Panc1 (cell line): ENCODE data around the gene LHX4. TPM values are rescaled to one million over a fixed set of nuclear protein-coding genes. Genes with fewer than 3 reads are reported as not detected.

Experiments
- ATAC-seq: fragments of 200-7000 bp; cut with Tn5 transposase; 2 replicates; pipeline ENCODE4 v1.9.1; 2020; ENCODE audit warnings: mild to moderate bottlenecking, moderate library complexity
- BruUV-seq: library from RNA; stranded (reverse); fragments of 400-500 nt; replicated peaks from 2 replicates; lab custom pipeline; 2021; lab: Mats Ljungman, UMichigan
- CTCF ChIA-PET: fragments of 300-600 bp; sonication (Branson Sonifier 250); formaldehyde crosslinking; loops from one replicate; lab custom pipeline; 2022; ENCODE audit warnings: antibody characterized with exemption; lab: Charles Lee
- POLR2A ChIA-PET: fragments of 300-600 bp; sonication (Branson Sonifier 250); formaldehyde crosslinking; loops from one replicate; lab custom pipeline; 2022; ENCODE audit warnings: antibody characterized with exemption; lab: Charles Lee
- DNase-seq: peaks from one replicate; pipeline ENCODE4 v3.0.0-alpha.2; 2010; ENCODE audit warnings: low read depth, low spot score
- H3K27ac ChIP-seq: 2 replicates; pipeline ENCODE4 v1.5.1; 2011; ENCODE audit warnings: mild to moderate bottlenecking, low read length, inconsistent platforms
- H3K27me3 ChIP-seq: fragments of 200-500 bp; sonication (Bioruptor generic); 2 replicates; pipeline ENCODE4 v1.6.0; 2014; ENCODE audit warnings: low read length, inconsistent platforms; ENCODE audit not compliant: control insufficient read depth, insufficient read depth
- H3K36me3 ChIP-seq: fragments of 200-500 bp; sonication (Bioruptor generic); 2 replicates; pipeline ENCODE4 v1.5.1; 2014; ENCODE audit warnings: inconsistent platforms, mild to moderate bottlenecking, low read length, moderate library complexity; ENCODE audit not compliant: control insufficient read depth, insufficient read depth
- H3K4me1 ChIP-seq: 2 replicates; pipeline ENCODE4 v1.5.1; 2011; ENCODE audit warnings: inconsistent platforms, mild to moderate bottlenecking, low read length, moderate library complexity; ENCODE audit not compliant: control insufficient read depth, insufficient read depth
- H3K4me3 ChIP-seq, 2 experiments: 2 replicates each; pipeline ENCODE4 v1.5.1; 2011 to 2012; ENCODE audit warnings: low read depth in 2 of 2, low read length in 2 of 2, mild to moderate bottlenecking in 2 of 2, inconsistent platforms in 1 of 2, moderate library complexity in 1 of 2
- H3K9me3 ChIP-seq: fragments of 200-500 bp; sonication (Bioruptor generic); 2 replicates; pipeline ENCODE4 v1.5.1; 2014; ENCODE audit warnings: low read depth, mild to moderate bottlenecking, inconsistent platforms, low read length, moderate library complexity; ENCODE audit not compliant: control insufficient read depth, insufficient read depth
- POLR2AphosphoS5 ChIP-seq: IDR thresholded peaks from 2 replicates; pipeline ENCODE4 v1.6.1; 2012; ENCODE audit warnings: mild to moderate bottlenecking, low read depth, low read length, moderate library complexity
- SIN3A ChIP-seq: IDR thresholded peaks from 2 replicates; pipeline ENCODE4 v1.6.1; 2012; ENCODE audit warnings: low read depth, mild to moderate bottlenecking, low read length, moderate library complexity, borderline replicate concordance; ENCODE audit not compliant: insufficient read depth
- TCF7L2 ChIP-seq: IDR thresholded peaks from 2 replicates; pipeline ENCODE4 v1.6.1; 2011; ENCODE audit warnings: mild to moderate bottlenecking, low read depth, low read length, inconsistent platforms
- in situ Hi-C: cut with HindIII; loops from 2 replicates; pipeline ENCODE4 v1.10.0; 2016; ENCODE audit warnings: low sequenced_read_pairs, low pct_unique_long_range_greater_than_20kb
- intact Hi-C: fragments of 100-400 bp; cut with micrococcal nuclease; formaldehyde crosslinking; loops from one replicate; pipeline ENCODE4 v1.10.0; 2022; ENCODE audit not compliant: unreplicated experiment
- total RNA-seq: library from RNA; stranded (reverse); gene quantifications from one replicate; pipeline ENCODE4 v1.2.1, GENCODE V29; 2021; ENCODE audit not compliant: unreplicated experiment
- TF ChIP-seq, protein P1 (sequence below): fragments of 450-650 bp; IDR thresholded peaks from 2 replicates; pipeline ENCODE4 v1.5.1; 2017; ENCODE audit warnings: mild to moderate bottlenecking
- TF ChIP-seq, protein P2 (sequence below), 2 experiments: IDR thresholded peaks; 2 replicates each; pipeline ENCODE4 v1.6.1; 2011 to 2012; ENCODE audit warnings: low read depth in 2 of 2, control low read depth in 1 of 2, low read length in 1 of 2, mild to moderate bottlenecking in 1 of 2, moderate library complexity in 1 of 2; ENCODE audit not compliant: insufficient read depth in 1 of 2

The LHX4 gene
- total RNA-seq, 1 experiment from 2014 or later: 0.72 TPM

DNA sequence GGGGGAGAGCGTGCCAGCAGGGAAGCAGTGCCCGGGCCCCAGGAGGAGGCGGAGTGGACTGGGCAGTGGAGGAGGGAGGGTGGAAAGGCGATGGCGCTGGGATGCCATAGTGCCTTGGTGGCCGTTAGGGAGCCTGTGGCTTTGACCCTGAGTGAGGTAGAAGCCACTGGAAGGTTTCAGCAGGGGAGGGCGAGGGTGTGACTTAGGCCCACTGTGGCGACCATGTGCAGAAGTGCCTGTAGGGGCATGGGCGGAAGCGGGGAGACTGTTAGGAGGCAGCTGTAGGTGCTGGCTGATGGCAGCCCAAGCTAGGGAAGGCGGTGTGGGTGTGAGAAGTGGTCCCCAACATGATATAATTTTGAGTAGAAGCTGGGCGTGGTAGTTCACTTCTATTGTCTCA lies 28.2 kb downstream of the LHX4 start:
- intact Hi-C loops (no loop called here), in situ Hi-C loops (no loop called here)
- Histone ChIP-seq H3K36me3 (no peaks in the 10 kb centered on the region), H3K4me1 (no peaks in the 10 kb centered on the region), H3K27ac (no peak overlapping the region), H3K4me3 (no peak overlapping the region), H3K27me3 (no peaks in the 10 kb centered on the region), H3K9me3 (no peaks in the 10 kb centered on the region)
- ChIA-PET POLR2A (interaction anchor here (0.6 kb wide), 1 partner anchor 8 kb away, joined by 3 read pairs; no protein-coding TSS in a partner anchor), CTCF (no interaction called here)
- ATAC-seq (no peak), DNase-seq (no peak)
- BruUV-seq: no TSS peak
- TF ChIP-seq, protein P1, sequence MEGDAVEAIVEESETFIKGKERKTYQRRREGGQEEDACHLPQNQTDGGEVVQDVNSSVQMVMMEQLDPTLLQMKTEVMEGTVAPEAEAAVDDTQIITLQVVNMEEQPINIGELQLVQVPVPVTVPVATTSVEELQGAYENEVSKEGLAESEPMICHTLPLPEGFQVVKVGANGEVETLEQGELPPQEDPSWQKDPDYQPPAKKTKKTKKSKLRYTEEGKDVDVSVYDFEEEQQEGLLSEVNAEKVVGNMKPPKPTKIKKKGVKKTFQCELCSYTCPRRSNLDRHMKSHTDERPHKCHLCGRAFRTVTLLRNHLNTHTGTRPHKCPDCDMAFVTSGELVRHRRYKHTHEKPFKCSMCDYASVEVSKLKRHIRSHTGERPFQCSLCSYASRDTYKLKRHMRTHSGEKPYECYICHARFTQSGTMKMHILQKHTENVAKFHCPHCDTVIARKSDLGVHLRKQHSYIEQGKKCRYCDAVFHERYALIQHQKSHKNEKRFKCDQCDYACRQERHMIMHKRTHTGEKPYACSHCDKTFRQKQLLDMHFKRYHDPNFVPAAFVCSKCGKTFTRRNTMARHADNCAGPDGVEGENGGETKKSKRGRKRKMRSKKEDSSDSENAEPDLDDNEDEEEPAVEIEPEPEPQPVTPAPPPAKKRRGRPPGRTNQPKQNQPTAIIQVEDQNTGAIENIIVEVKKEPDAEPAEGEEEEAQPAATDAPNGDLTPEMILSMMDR: no peak
- TF ChIP-seq, protein P2, sequence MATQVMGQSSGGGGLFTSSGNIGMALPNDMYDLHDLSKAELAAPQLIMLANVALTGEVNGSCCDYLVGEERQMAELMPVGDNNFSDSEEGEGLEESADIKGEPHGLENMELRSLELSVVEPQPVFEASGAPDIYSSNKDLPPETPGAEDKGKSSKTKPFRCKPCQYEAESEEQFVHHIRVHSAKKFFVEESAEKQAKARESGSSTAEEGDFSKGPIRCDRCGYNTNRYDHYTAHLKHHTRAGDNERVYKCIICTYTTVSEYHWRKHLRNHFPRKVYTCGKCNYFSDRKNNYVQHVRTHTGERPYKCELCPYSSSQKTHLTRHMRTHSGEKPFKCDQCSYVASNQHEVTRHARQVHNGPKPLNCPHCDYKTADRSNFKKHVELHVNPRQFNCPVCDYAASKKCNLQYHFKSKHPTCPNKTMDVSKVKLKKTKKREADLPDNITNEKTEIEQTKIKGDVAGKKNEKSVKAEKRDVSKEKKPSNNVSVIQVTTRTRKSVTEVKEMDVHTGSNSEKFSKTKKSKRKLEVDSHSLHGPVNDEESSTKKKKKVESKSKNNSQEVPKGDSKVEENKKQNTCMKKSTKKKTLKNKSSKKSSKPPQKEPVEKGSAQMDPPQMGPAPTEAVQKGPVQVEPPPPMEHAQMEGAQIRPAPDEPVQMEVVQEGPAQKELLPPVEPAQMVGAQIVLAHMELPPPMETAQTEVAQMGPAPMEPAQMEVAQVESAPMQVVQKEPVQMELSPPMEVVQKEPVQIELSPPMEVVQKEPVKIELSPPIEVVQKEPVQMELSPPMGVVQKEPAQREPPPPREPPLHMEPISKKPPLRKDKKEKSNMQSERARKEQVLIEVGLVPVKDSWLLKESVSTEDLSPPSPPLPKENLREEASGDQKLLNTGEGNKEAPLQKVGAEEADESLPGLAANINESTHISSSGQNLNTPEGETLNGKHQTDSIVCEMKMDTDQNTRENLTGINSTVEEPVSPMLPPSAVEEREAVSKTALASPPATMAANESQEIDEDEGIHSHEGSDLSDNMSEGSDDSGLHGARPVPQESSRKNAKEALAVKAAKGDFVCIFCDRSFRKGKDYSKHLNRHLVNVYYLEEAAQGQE (IDR thresholded peaks at IDR 0.05; ENCODE audit: insufficient read depth in 1 of 2, low read depth in 2 of 2, low read length in 1 of 2): no peak
- TF ChIP-seq TCF7L2 (no peak), SIN3A (no peak), POLR2AphosphoS5 (no peak)

- no TSS peak for BruUV-seq
Measured at GRCh38 chr1:180258935-180259334, 28.9 kb downstream of the LHX4 start.

More at GRCh38 chr1:180258935-180259334, 28.9 kb downstream of the LHX4 start:
- in situ Hi-C loops (no loop called here), intact Hi-C loops (no loop called here)
- no peaks in the 10 kb centered on the region for H3K9me3 ChIP-seq
- ChIA-PET CTCF (no interaction called here), POLR2A (interaction anchor here (0.6 kb wide), 1 partner anchor 9 kb away, joined by 3 read pairs; no protein-coding TSS in a partner anchor)
- H3K27me3 ChIP-seq: no peaks in the 10 kb centered on the region
- ATAC-seq (no peak), DNase-seq (no peak)
- TF ChIP-seq, protein P1: no peak
- TF ChIP-seq TCF7L2: no peak
- TF ChIP-seq POLR2AphosphoS5: no peak
- TF ChIP-seq SIN3A: no peak
- TF ChIP-seq, protein P2 (IDR thresholded peaks at IDR 0.05; ENCODE audit: insufficient read depth in 1 of 2, low read depth in 2 of 2, low read length in 1 of 2): no peak
- H3K4me3 ChIP-seq: no peak overlapping the region
- no peak overlapping the region for H3K27ac ChIP-seq
- no peaks in the 10 kb centered on the region for H3K36me3 ChIP-seq
- H3K4me1 ChIP-seq: no peaks in the 10 kb centered on the region
